Measurements from ENCODE around the gene ARHGEF19. TPM values are rescaled to one million over a fixed set of nuclear protein-coding genes. Genes with fewer than 3 reads are reported as not detected.
"Not testable (repeated sequence)": the region's sequence is repeated elsewhere in the genome, so short reads cannot be mapped to it uniquely, and the experiment has no call there.

The ARHGEF19 gene
- total and polyA plus RNA-seq, 10 donors: 3.5 to 12.9 (median 7.8) TPM

- intact Hi-C loops (cut with DNase I; ENCODE audit: low total_unique reads): no loop called here
- Histone ChIP-seq H3K4me3 (no peak overlapping the region), H3K27me3 (replicated peaks in 1 of 7) (no peaks in the 10 kb centered on the region), H3K4me1 (no peaks in the 10 kb centered on the region), H3K9me3 (no peaks in the 10 kb centered on the region), H3K36me3 (peaks cover 0 to 39% (median 8%) of the 10 kb centered on the region in 6 donors), H3K27ac (no peak overlapping the region)
- whole genome bisulfite sequencing, 5 donors: 91 to 100% (median 93%) methylated on average over 7 to 8 of the region's 8 CpGs
- no peak for DNase-seq
- TF ChIP-seq, protein P1, sequence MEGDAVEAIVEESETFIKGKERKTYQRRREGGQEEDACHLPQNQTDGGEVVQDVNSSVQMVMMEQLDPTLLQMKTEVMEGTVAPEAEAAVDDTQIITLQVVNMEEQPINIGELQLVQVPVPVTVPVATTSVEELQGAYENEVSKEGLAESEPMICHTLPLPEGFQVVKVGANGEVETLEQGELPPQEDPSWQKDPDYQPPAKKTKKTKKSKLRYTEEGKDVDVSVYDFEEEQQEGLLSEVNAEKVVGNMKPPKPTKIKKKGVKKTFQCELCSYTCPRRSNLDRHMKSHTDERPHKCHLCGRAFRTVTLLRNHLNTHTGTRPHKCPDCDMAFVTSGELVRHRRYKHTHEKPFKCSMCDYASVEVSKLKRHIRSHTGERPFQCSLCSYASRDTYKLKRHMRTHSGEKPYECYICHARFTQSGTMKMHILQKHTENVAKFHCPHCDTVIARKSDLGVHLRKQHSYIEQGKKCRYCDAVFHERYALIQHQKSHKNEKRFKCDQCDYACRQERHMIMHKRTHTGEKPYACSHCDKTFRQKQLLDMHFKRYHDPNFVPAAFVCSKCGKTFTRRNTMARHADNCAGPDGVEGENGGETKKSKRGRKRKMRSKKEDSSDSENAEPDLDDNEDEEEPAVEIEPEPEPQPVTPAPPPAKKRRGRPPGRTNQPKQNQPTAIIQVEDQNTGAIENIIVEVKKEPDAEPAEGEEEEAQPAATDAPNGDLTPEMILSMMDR (IDR thresholded peaks at IDR 0.05 in 8 of 11, conservative IDR thresholded peaks at IDR 0.05 in 3 of 11): no peak
- no peak for TF ChIP-seq POLR2A (IDR thresholded peaks at IDR 0.05)
- TF ChIP-seq POLR2AphosphoS5 (IDR thresholded peaks at IDR 0.05): no peak
Observed at GRCh38 chr1:16198444-16199156, 13.9 kb downstream of the ARHGEF19 start.

GRCh38 chr1:16196874-16197273, 15.6 kb downstream of the ARHGEF19 start:
- Histone ChIP-seq H3K27ac (no peak overlapping the region), H3K36me3 (peaks cover 0 to 32% (median 1%) of the 10 kb centered on the region in 6 donors), H3K27me3 (replicated peaks in 1 of 7) (no peaks in the 10 kb centered on the region), H3K9me3 (no peaks in the 10 kb centered on the region), H3K4me1 (no peaks in the 10 kb centered on the region), H3K4me3 (no peak overlapping the region)
- WGBS, 5 donors: 62 to 94% (median 82%) methylated on average over 2 to 3 of the region's 3 CpGs
- intact Hi-C loops (cut with DNase I; ENCODE audit: low total_unique reads): no loop called here
- TF ChIP-seq POLR2AphosphoS5 (IDR thresholded peaks at IDR 0.05): no peak
- TF ChIP-seq POLR2A (IDR thresholded peaks at IDR 0.05): no peak
- TF ChIP-seq, protein P1 (IDR thresholded peaks at IDR 0.05 in 8 of 11, conservative IDR thresholded peaks at IDR 0.05 in 3 of 11): no peak
- DNase-seq: no peak

DNA sequence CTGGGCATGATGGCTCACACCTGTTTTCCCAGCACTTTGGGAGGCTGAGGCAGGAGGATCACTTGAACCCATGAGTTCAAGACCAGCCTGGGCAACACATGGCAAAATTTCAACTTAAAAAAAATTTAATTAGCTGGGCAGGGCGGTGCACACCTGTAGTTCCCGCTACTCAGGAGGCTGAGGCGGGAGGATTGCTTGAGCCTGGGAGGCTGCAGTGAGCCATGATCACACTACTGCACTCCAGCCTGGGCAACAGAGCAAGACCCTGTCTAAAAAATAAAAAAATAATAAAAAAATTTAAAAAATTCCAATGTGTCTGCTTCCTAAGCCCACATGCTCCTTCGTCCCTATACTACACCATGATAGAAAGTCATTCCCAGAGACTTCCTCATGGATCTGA, 16.3 kb downstream of the ARHGEF19 start:
- H3K27me3 ChIP-seq (replicated peaks in 1 of 7); H3K4me1 ChIP-seq; intact Hi-C loops (cut with DNase I; ENCODE audit: low total_unique reads); H3K9me3 ChIP-seq; H3K27ac ChIP-seq; H3K4me3 ChIP-seq; DNase-seq: not testable (repeated sequence)
- WGBS, 5 donors: 92 to 99% (median 97%) methylated on average over 4 of the region's 4 CpGs
- peaks cover 0 to 25% (median 1%) of the 10 kb centered on the region in 6 donors for H3K36me3 ChIP-seq

GRCh38 chr1:16195518-16195905, 16.9 kb downstream of the ARHGEF19 start:
- intact Hi-C loops (cut with DNase I; ENCODE audit: low total_unique reads): no loop called here
- WGBS, 5 donors: 73 to 92% (median 81%) methylated on average over 7 of the region's 7 CpGs
- Histone ChIP-seq H3K4me1 (peaks cover 0 to 9% (median 0%) of the 10 kb centered on the region in 6 donors), H3K27me3 (replicated peaks in 1 of 7) (no peaks in the 10 kb centered on the region), H3K4me3 (no peak overlapping the region), H3K27ac (no peak overlapping the region), H3K36me3 (peaks cover 0 to 18% (median 1%) of the 10 kb centered on the region in 6 donors), H3K9me3 (no peaks in the 10 kb centered on the region)
- no peak for DNase-seq
- TF ChIP-seq POLR2AphosphoS5 (IDR thresholded peaks at IDR 0.05) (no peak), POLR2A (IDR thresholded peaks at IDR 0.05) (no peak)
- TF ChIP-seq, protein P1 (IDR thresholded peaks at IDR 0.05 in 8 of 11, conservative IDR thresholded peaks at IDR 0.05 in 3 of 11): no peak

Data from spleen (tissue), 11 donors.